WTC11 (cell line): ENCODE measurements around the gene FUNDC2. TPM values are rescaled to one million over a fixed set of nuclear protein-coding genes. Genes with fewer than 3 reads are reported as not detected.

Experiments used
- ATAC-seq: fragments of 200-7000 bp; cut with Tn5 transposase; 2 replicates; pipeline ENCODE4 v1.10.0; 2021; ENCODE audit warnings: mild to moderate bottlenecking, moderate library complexity
- CTCF ChIA-PET: fragments of 300-600 bp; sonication (Branson Sonifier 250); formaldehyde crosslinking; loops from one replicate; lab custom pipeline; 2021; ENCODE audit warnings: antibody characterized with exemption; lab: Charles Lee
- POLR2A ChIA-PET: fragments of 350-600 bp; sonication (Branson Sonifier 250); formaldehyde crosslinking; loops from one replicate; lab custom pipeline; 2021; ENCODE audit warnings: antibody characterized with exemption; lab: Charles Lee
- DNase-seq: peaks from one replicate; pipeline ENCODE4 v3.0.0; 2021; ENCODE audit warnings: low spot score
- H3K27ac Mint-ChIP-seq: 2 replicates; pipeline ENCODE4 v1.8.0; 2021; ENCODE audit warnings: mixed read lengths
- H3K27me3 Mint-ChIP-seq: 2 replicates; pipeline ENCODE4 v1.8.0; 2021; ENCODE audit warnings: low read depth, mild to moderate bottlenecking, moderate library complexity, mixed read lengths
- H3K36me3 Mint-ChIP-seq: 2 replicates; pipeline ENCODE4 v1.8.0; 2021; ENCODE audit warnings: mixed read lengths
- H3K4me1 Mint-ChIP-seq: 2 replicates; pipeline ENCODE4 v1.8.0; 2022; ENCODE audit warnings: mixed read lengths
- H3K4me3 Mint-ChIP-seq: 2 replicates; pipeline ENCODE4 v1.8.0; 2021; ENCODE audit warnings: mild to moderate bottlenecking, moderate library complexity, mixed read lengths
- H3K9me3 Mint-ChIP-seq: 2 replicates; pipeline ENCODE4 v1.8.0; 2021; ENCODE audit warnings: mixed read lengths
- ATF1 ChIP-seq: sonication (generic); formaldehyde crosslinking; IDR thresholded peaks from 2 replicates; pipeline ENCODE4 v1.8.1; 2023; ENCODE audit warnings: mild to moderate bottlenecking, moderate library complexity, missing genetic modification reagents
- CBFB ChIP-seq: sonication (generic); formaldehyde crosslinking; IDR thresholded peaks from 2 replicates; pipeline ENCODE4 v1.8.1; 2022; ENCODE audit warnings: mild to moderate bottlenecking, low read depth, missing genetic modification reagents
- CDX4 ChIP-seq: fragments of 250-450 bp; sonication (Bioruptor Pico); IDR thresholded peaks from 2 replicates; pipeline ENCODE4 v1.9.0; 2021; ENCODE audit warnings: moderate library complexity, mild to moderate bottlenecking, inconsistent platforms, borderline replicate concordance
- ELF4 ChIP-seq: sonication (generic); formaldehyde crosslinking; IDR thresholded peaks from 2 replicates; pipeline ENCODE4 v1.8.1; 2022; ENCODE audit warnings: low read depth, mild to moderate bottlenecking, moderate library complexity, missing genetic modification reagents
- GABPB1 ChIP-seq: sonication (generic); formaldehyde crosslinking; IDR thresholded peaks from 2 replicates; pipeline ENCODE4 v1.8.1; 2023; ENCODE audit warnings: mild to moderate bottlenecking, missing genetic modification reagents
- IRF2 ChIP-seq: sonication (generic); formaldehyde crosslinking; IDR thresholded peaks from 2 replicates; pipeline ENCODE4 v1.8.0; 2022; ENCODE audit warnings: low read depth, missing genetic modification reagents, borderline replicate concordance
- NFATC4 ChIP-seq: fragments of 250-450 bp; sonication (Bioruptor Pico); IDR thresholded peaks from 2 replicates; pipeline ENCODE4 v1.9.0; 2021; ENCODE audit warnings: mild to moderate bottlenecking
- NR2C2 ChIP-seq: sonication (generic); formaldehyde crosslinking; IDR thresholded peaks from 2 replicates; pipeline ENCODE4 v1.8.0; 2022; ENCODE audit warnings: mild to moderate bottlenecking, missing genetic modification reagents
- OVOL2 ChIP-seq: fragments of 250-450 bp; sonication (Bioruptor Pico); IDR thresholded peaks from 2 replicates; pipeline ENCODE4 v1.9.0; 2021; ENCODE audit warnings: mild to moderate bottlenecking, borderline replicate concordance
- TCF7 ChIP-seq: sonication (generic); formaldehyde crosslinking; IDR thresholded peaks from 2 replicates; pipeline ENCODE4 v1.8.0; 2022; ENCODE audit warnings: mild to moderate bottlenecking, low read depth, missing genetic modification reagents, moderate library complexity
- ZBTB21 ChIP-seq: sonication (generic); formaldehyde crosslinking; IDR thresholded peaks from 2 replicates; pipeline ENCODE4 v1.8.1; 2023; ENCODE audit warnings: mild to moderate bottlenecking, missing genetic modification reagents, borderline replicate concordance
- ZNF232 ChIP-seq: sonication (generic); formaldehyde crosslinking; IDR thresholded peaks from 2 replicates; pipeline ENCODE4 v1.8.0; 2022; ENCODE audit warnings: mild to moderate bottlenecking, missing genetic modification reagents
- ZNF317 ChIP-seq: sonication (generic); formaldehyde crosslinking; IDR thresholded peaks from 2 replicates; pipeline ENCODE4 v1.8.1; 2023; ENCODE audit warnings: low read depth, mild to moderate bottlenecking, moderate library complexity, missing genetic modification reagents, borderline replicate concordance
- ZNF396 ChIP-seq: fragments of 250-450 bp; sonication (Bioruptor Pico); IDR thresholded peaks from 2 replicates; pipeline ENCODE4 v1.8.0; 2021; ENCODE audit warnings: mild to moderate bottlenecking, moderate library complexity, borderline replicate concordance
- ZNF423 ChIP-seq: fragments of 250-450 bp; sonication (Bioruptor Pico); IDR thresholded peaks from 2 replicates; pipeline ENCODE4 v2.1.2; 2022; ENCODE audit warnings: mild to moderate bottlenecking, moderate library complexity
- total RNA-seq: library from RNA; stranded (reverse); gene quantifications from 3 replicates; pipeline ENCODE4 v1.2.3, GENCODE V29; 2021
- TF ChIP-seq, protein P1 (sequence below): sonication (generic); formaldehyde crosslinking; conservative IDR thresholded peaks from 2 replicates; pipeline ENCODE4 v1.8.1; 2023; ENCODE audit warnings: mild to moderate bottlenecking, low read depth, missing genetic modification reagents, moderate library complexity
- TF ChIP-seq, protein P2 (sequence below): sonication (generic); formaldehyde crosslinking; IDR thresholded peaks from 2 replicates; pipeline ENCODE4 v1.8.1; 2023; ENCODE audit warnings: mild to moderate bottlenecking, missing genetic modification reagents
- TF ChIP-seq, protein P3 (sequence below): sonication (generic); formaldehyde crosslinking; IDR thresholded peaks from 2 replicates; pipeline ENCODE4 v1.8.0; 2022; ENCODE audit warnings: mild to moderate bottlenecking, missing genetic modification reagents
- TF ChIP-seq, protein P4 (sequence below): fragments of 250-450 bp; sonication (Bioruptor Pico); IDR thresholded peaks from 2 replicates; pipeline ENCODE4 v2.1.2; 2022; ENCODE audit warnings: mild to moderate bottlenecking, moderate library complexity
- TF ChIP-seq, protein P5 (sequence below): sonication (generic); formaldehyde crosslinking; conservative IDR thresholded peaks from 2 replicates; pipeline ENCODE4 v1.8.1; 2022; ENCODE audit warnings: mild to moderate bottlenecking, missing genetic modification reagents
- TF ChIP-seq, protein P6 (sequence below): sonication (generic); formaldehyde crosslinking; IDR thresholded peaks from 2 replicates; pipeline ENCODE4 v1.8.0; 2023; ENCODE audit warnings: mild to moderate bottlenecking, missing genetic modification reagents

Gene FUNDC2
- total RNA-seq, 1 experiment from 2014 or later, result 60.7 TPM

GRCh38 chrX:155000841-155001240 lies 25.8 kb upstream of the FUNDC2 start:
- DNase-seq (no peak), ATAC-seq (no peak)
- TF ChIP-seq, protein P1, sequence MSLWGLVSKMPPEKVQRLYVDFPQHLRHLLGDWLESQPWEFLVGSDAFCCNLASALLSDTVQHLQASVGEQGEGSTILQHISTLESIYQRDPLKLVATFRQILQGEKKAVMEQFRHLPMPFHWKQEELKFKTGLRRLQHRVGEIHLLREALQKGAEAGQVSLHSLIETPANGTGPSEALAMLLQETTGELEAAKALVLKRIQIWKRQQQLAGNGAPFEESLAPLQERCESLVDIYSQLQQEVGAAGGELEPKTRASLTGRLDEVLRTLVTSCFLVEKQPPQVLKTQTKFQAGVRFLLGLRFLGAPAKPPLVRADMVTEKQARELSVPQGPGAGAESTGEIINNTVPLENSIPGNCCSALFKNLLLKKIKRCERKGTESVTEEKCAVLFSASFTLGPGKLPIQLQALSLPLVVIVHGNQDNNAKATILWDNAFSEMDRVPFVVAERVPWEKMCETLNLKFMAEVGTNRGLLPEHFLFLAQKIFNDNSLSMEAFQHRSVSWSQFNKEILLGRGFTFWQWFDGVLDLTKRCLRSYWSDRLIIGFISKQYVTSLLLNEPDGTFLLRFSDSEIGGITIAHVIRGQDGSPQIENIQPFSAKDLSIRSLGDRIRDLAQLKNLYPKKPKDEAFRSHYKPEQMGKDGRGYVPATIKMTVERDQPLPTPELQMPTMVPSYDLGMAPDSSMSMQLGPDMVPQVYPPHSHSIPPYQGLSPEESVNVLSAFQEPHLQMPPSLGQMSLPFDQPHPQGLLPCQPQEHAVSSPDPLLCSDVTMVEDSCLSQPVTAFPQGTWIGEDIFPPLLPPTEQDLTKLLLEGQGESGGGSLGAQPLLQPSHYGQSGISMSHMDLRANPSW, result no peak
- TF ChIP-seq ZNF396 (CRISPR knock-in tag), result no peak
- TF ChIP-seq, protein P2, sequence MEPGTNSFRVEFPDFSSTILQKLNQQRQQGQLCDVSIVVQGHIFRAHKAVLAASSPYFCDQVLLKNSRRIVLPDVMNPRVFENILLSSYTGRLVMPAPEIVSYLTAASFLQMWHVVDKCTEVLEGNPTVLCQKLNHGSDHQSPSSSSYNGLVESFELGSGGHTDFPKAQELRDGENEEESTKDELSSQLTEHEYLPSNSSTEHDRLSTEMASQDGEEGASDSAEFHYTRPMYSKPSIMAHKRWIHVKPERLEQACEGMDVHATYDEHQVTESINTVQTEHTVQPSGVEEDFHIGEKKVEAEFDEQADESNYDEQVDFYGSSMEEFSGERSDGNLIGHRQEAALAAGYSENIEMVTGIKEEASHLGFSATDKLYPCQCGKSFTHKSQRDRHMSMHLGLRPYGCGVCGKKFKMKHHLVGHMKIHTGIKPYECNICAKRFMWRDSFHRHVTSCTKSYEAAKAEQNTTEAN (CRISPR knock-in tag), result no peak
- no peak for TF ChIP-seq ELF4 (CRISPR knock-in tag)
- no peak for TF ChIP-seq ZNF317 (CRISPR knock-in tag)
- no peak for TF ChIP-seq GABPB1 (CRISPR knock-in tag)
- TF ChIP-seq CBFB (CRISPR knock-in tag), result no peak
- no peak for TF ChIP-seq OVOL2 (CRISPR knock-in tag)
- TF ChIP-seq, protein P3, sequence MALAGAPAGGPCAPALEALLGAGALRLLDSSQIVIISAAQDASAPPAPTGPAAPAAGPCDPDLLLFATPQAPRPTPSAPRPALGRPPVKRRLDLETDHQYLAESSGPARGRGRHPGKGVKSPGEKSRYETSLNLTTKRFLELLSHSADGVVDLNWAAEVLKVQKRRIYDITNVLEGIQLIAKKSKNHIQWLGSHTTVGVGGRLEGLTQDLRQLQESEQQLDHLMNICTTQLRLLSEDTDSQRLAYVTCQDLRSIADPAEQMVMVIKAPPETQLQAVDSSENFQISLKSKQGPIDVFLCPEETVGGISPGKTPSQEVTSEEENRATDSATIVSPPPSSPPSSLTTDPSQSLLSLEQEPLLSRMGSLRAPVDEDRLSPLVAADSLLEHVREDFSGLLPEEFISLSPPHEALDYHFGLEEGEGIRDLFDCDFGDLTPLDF, result no peak
- TF ChIP-seq, protein P4, sequence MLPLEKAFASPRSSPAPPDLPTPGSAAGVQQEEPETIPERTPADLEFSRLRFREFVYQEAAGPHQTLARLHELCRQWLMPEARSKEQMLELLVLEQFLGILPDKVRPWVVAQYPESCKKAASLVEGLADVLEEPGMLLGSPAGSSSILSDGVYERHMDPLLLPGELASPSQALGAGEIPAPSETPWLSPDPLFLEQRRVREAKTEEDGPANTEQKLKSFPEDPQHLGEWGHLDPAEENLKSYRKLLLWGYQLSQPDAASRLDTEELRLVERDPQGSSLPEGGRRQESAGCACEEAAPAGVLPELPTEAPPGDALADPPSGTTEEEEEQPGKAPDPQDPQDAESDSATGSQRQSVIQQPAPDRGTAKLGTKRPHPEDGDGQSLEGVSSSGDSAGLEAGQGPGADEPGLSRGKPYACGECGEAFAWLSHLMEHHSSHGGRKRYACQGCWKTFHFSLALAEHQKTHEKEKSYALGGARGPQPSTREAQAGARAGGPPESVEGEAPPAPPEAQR, result no peak
- TF ChIP-seq IRF2 (CRISPR knock-in tag), result no peak
- no peak for TF ChIP-seq ZNF423 (CRISPR knock-in tag)
- TF ChIP-seq, protein P5, sequence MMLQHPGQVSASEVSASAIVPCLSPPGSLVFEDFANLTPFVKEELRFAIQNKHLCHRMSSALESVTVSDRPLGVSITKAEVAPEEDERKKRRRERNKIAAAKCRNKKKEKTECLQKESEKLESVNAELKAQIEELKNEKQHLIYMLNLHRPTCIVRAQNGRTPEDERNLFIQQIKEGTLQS (CRISPR knock-in tag), result no peak
- TF ChIP-seq NR2C2, result no peak
- TF ChIP-seq ZBTB21 (CRISPR knock-in tag), result no peak
- no peak for TF ChIP-seq ATF1 (CRISPR knock-in tag)
- no peak for TF ChIP-seq ZNF232 (CRISPR knock-in tag)
- TF ChIP-seq TCF7 (CRISPR knock-in tag), result no peak
- TF ChIP-seq CDX4, result no peak
- H3K27me3 Mint-ChIP-seq, result no peaks in the 10 kb centered on the region; the same call in 1 of the 2 replicates
- H3K4me1 Mint-ChIP-seq, result peaks cover 8% of the 10 kb centered on the region
- POLR2A ChIA-PET, result no interaction called here
- no peak overlapping the region for H3K27ac Mint-ChIP-seq
- H3K36me3 Mint-ChIP-seq, result no peaks in the 10 kb centered on the region
- CTCF ChIA-PET, result no interaction called here
- H3K9me3 Mint-ChIP-seq, result no peaks in the 10 kb centered on the region
- no peak overlapping the region for H3K4me3 Mint-ChIP-seq

DNA sequence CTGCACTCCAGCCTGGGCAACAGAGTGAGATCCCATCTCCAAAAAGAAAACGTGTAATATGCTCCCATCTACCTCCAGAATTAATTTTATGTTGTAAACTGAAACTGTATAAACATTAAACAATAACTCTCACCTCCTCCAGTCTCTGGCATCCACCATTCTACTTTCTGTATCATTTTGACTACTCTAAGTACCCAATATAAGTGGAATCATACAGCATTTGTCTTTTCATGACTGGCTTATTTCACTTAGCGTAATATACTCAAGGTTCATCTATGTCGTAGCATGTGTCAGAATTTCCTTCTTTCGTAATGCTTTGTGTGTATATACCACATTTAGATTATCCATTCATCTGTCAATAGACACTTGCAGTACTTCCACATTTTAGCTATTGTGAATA lies 24.8 kb upstream of the FUNDC2 start:
- Mint-ChIP-seq H3K4me1 (peaks cover 8% of the 10 kb centered on the region), H3K27me3 (no peaks in the 10 kb centered on the region; the same call in 1 of the 2 replicates), H3K36me3 (no peaks in the 10 kb centered on the region), H3K9me3 (no peaks in the 10 kb centered on the region), H3K27ac (no peak overlapping the region), H3K4me3 (no peak overlapping the region)
- no peak for TF ChIP-seq NFATC4 (CRISPR knock-in tag)
- TF ChIP-seq, protein P6, sequence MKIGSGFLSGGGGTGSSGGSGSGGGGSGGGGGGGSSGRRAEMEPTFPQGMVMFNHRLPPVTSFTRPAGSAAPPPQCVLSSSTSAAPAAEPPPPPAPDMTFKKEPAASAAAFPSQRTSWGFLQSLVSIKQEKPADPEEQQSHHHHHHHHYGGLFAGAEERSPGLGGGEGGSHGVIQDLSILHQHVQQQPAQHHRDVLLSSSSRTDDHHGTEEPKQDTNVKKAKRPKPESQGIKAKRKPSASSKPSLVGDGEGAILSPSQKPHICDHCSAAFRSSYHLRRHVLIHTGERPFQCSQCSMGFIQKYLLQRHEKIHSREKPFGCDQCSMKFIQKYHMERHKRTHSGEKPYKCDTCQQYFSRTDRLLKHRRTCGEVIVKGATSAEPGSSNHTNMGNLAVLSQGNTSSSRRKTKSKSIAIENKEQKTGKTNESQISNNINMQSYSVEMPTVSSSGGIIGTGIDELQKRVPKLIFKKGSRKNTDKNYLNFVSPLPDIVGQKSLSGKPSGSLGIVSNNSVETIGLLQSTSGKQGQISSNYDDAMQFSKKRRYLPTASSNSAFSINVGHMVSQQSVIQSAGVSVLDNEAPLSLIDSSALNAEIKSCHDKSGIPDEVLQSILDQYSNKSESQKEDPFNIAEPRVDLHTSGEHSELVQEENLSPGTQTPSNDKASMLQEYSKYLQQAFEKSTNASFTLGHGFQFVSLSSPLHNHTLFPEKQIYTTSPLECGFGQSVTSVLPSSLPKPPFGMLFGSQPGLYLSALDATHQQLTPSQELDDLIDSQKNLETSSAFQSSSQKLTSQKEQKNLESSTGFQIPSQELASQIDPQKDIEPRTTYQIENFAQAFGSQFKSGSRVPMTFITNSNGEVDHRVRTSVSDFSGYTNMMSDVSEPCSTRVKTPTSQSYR, result no peak
- ChIA-PET POLR2A (no interaction called here), CTCF (no interaction called here)
- ATAC-seq, result no peak
- DNase-seq, result no peak
